HG03469 (cell line): ENCODE results near the gene RCOR3.
"Not testable (repeated sequence)": the region's sequence is repeated elsewhere in the genome, so short reads cannot be mapped to it uniquely, and the experiment has no call there.

ENCODE experiments used
- ATAC-seq: cut with Tn5 transposase; IDR thresholded peaks from one replicate; pipeline ENCODE4 v1.9.1; 2021; ENCODE audit warnings: mild to moderate bottlenecking, moderate library complexity, moderate number of reproducible peaks; ENCODE audit not compliant: unreplicated experiment

Gene RCOR3

GRCh38 chr1:211337430-211338223 lies 78.5 kb downstream of the RCOR3 start:
- no peak for ATAC-seq

- ATAC-seq = no peak
Measured at GRCh38 chr1:211338224-211338620, 79.1 kb downstream of the RCOR3 start.

- ATAC-seq = no peak
Measured at GRCh38 chr1:211339631-211340041, 80.5 kb downstream of the RCOR3 start.

- ATAC-seq = no peak
Measured at GRCh38 chr1:211340622-211341507, 81.7 kb downstream of the RCOR3 start.

- no peak for ATAC-seq
Measured at GRCh38 chr1:211341999-211342398, 82.8 kb downstream of the RCOR3 start.

- no peak for ATAC-seq
Measured at GRCh38 chr1:211343607-211344006, 84.4 kb downstream of the RCOR3 start.

GRCh38 chr1:211344152-211344618 lies 85.0 kb downstream of the RCOR3 start:
- no peak for ATAC-seq

- ATAC-seq = no peak
Measured at GRCh38 chr1:211345719-211346118, 86.6 kb downstream of the RCOR3 start.

GRCh38 chr1:211347077-211347844 lies 88.1 kb downstream of the RCOR3 start:
- ATAC-seq = no peak

- ATAC-seq = no peak
Measured at GRCh38 chr1:211348547-211348946, 89.4 kb downstream of the RCOR3 start.

- no peak for ATAC-seq
Measured at GRCh38 chr1:211349741-211350140, 90.6 kb downstream of the RCOR3 start.

- ATAC-seq = not testable (repeated sequence)
Measured at GRCh38 chr1:211352055-211352454, 92.9 kb downstream of the RCOR3 start.

- ATAC-seq = no peak
Measured at GRCh38 chr1:211352465-211352864, 93.3 kb downstream of the RCOR3 start.

- peak; percentile 63 for ATAC-seq
Measured at GRCh38 chr1:211352985-211353515, 93.9 kb downstream of the RCOR3 start.

GRCh38 chr1:211353562-211354212 lies 94.5 kb downstream of the RCOR3 start:
- ATAC-seq = no peak

- ATAC-seq = no peak
Measured at GRCh38 chr1:211355873-211356272, 96.7 kb downstream of the RCOR3 start.

- ATAC-seq = no peak
Measured at GRCh38 chr1:211356723-211357407, 97.7 kb downstream of the RCOR3 start.

GRCh38 chr1:211358685-211359084 lies 99.5 kb downstream of the RCOR3 start:
- ATAC-seq = no peak

- ATAC-seq = no peak
Measured at GRCh38 chr1:211359876-211360275, 100.7 kb downstream of the RCOR3 start.

- ATAC-seq = no peak
Measured at GRCh38 chr1:211361202-211361601, 102.0 kb downstream of the RCOR3 start.
